Activated naive CD8-positive, alpha-beta T cell treated with anti-CD3 and anti-CD28 coated beads, Interleukin-2, amount 50 U/mL, for 16 hours (primary cell): ENCODE measurements around the gene ACTR6.
"Not testable (repeated sequence)": the region's sequence is repeated elsewhere in the genome, so short reads cannot be mapped to it uniquely, and the experiment has no call there.

ENCODE experiments used
- DNase-seq: peaks from one replicate; pipeline ENCODE4 v3.0.0-alpha.2; 2020; ENCODE audit warnings: low read depth, low spot score

ACTR6 gene

GRCh38 chr12:100219328-100220109, 18.9 kb downstream of the ACTR6 start:
- DNase-seq: no peak

- DNase-seq: no peak
These were observed 20.9 kb downstream of the ACTR6 start for GRCh38 chr12:100221523-100221922.

DNA sequence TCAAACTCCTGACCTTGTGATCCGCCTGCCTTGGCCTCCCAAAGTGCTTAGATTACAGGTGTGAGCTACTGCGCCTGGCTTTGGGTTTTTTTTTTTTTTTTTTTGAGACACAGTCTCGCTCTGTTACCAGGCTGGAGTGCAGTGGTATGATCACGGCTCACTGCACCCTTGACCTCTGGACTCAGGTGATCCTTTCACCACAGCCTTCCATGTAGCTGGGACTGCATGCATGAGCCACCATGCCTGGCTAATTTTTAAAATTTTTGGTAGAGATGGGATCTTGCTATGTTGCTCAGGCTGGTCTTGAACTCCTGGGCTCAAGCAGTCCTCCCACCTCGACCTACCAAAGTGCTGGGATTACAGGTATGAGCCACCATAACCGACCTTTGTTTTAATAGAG, 21.6 kb downstream of the ACTR6 start:
- DNase-seq: not testable (repeated sequence)

GRCh38 chr12:100225491-100225890, 24.9 kb downstream of the ACTR6 start:
- no peak for DNase-seq

DNA sequence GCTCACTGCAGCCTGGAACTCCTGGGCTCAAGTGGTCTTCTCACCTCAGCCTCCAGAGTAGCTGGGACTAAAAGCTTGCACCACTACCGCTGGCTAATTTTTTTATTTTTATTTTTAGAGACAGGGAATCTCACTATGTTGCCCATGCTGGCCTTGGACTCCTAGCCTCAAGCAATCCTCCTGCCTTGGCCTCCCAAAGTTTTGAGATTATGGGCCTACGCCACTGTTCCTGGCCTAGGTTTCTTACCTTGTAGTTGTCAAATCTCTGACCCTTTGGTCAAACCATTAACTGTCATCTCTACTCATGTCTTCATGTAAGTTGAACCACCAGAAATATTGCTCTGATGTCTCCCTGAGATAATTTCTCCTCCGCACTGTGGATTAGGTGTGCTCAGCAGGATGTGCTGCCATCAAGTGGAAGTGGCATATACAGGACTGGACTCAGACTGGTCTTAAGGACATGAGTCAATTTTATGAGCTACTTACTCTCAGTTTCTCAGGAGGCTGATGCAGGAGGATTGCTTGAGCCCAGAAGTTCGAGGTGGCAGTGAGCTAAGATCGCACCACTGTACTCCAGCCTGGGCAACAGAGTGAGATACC, 28.5 kb downstream of the ACTR6 start:
- no peak for DNase-seq

GRCh38 chr12:100229876-100230275, 29.3 kb downstream of the ACTR6 start:
- DNase-seq: no peak

DNA sequence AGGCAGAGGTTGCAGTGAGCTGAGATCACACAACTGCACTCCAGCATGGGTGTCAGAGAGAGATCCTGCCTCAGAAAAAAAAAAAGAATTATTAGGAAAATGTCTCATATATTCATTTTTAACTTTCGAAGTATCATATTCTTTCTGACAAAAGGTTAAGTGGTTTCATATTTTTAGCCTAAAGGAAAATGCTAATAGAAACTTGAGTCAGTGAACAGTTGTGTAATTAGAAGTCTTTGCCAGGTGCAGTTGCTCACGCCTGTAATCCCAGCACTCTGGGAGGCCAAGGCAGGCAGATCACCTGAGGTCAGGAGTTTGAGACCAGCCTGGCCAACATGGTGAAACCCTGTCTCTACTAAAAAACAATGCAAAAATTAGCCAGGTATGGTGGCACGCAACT, 31.3 kb downstream of the ACTR6 start:
- DNase-seq: not testable (repeated sequence)

- DNase-seq: no peak
These were observed 33.6 kb downstream of the ACTR6 start for GRCh38 chr12:100234166-100234565.

DNA sequence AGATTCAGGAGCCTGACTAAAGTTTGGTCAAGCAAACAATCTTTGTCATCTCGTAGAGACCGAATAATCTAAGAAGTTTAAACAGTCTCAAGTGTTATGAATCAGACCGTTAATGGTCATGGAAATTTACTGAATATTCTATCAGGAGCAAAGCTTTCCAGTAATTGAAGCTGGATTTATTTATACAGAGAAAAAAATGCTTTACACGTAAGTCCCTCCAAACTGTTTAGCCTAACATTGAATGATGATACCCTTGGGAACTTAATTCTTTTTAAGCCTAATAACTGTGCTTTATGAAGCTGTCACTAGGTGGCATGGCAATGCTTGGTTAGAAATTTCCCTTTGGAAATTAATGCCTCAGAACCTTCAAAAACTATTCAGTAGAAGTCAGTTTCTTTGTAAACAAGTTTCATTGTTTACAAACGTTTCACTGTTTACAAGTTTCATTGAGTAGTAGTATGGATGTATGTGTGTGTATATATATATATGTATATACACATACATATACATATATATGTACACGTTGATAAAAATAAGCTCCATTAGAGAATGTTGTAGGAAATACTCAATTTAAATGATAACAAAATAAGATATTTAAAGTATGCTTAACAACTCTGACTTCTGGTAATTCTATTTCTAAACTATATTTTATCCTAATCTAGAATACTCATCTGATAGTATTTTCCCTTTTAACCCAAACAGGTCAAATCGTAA, 34.1 kb downstream of the ACTR6 start:
- DNase-seq: no peak

DNA sequence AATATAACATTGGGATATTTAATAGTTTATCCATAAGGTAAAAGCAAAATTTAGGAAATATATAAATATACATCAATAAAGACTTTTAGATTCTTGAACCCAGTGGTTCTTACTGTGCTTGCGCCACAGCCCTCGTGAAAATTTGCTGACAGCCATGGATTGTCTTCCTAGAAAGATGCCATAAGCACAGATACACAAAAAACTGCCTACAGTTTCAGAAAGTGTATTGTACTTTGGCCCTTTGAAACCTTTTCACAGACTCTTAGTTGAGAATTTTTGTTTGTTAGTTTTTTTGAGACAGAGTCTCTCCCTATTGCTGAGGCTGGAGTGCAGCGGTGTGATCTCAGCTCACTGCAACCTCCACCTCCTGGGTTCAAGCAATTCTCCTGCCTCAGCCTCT, 38.2 kb downstream of the ACTR6 start:
- DNase-seq: no peak

DNA sequence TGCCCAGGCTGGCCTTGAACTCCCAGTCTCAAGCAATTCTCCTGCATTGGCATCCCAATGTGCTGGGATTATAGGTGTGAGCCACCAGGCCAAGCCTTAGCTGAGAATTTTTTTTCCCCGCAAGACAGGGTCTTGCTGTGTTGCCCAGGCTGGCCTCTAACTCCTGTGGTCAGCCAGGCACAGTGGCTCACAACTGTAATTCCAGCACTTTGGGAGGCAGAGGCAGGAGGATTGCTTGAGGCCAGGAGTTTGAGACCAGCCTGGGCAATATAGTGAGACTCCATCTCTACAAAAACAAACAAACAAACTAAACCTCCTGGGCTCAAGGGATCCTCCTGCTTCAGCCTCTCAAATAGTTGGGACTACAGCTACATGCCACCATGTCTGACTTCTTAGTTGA, 39.0 kb downstream of the ACTR6 start:
- no peak for DNase-seq

DNA sequence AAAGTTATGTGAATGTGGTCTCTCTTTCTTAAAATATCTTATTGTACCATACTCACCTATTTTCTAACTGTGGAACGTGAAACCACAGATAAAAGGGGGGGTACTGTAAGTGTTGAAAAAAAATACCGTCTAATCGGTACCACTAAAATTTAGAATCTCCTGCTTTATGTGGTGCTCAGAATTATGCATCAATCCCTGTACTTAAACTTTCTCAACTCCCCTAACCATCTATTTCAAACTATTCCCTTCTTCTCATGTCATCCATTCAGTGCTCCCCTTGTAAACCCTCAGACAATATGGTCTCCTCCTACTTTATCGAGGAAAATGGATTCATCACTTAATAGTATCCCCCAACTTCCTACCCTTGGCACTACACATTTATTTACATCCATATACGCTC, 42.5 kb downstream of the ACTR6 start:
- DNase-seq: no peak

GRCh38 chr12:100247765-100248164, 47.1 kb downstream of the ACTR6 start:
- no peak for DNase-seq

- no peak for DNase-seq
These were observed 48.3 kb downstream of the ACTR6 start for GRCh38 chr12:100248886-100249285.

- no peak for DNase-seq
These were observed 49.3 kb downstream of the ACTR6 start for GRCh38 chr12:100249941-100250340.

GRCh38 chr12:100251917-100252316, 51.3 kb downstream of the ACTR6 start:
- no peak for DNase-seq

- DNase-seq: no peak
These were observed 52.8 kb downstream of the ACTR6 start for GRCh38 chr12:100253437-100253836.

GRCh38 chr12:100254876-100255275, 54.3 kb downstream of the ACTR6 start:
- DNase-seq: no peak

DNA sequence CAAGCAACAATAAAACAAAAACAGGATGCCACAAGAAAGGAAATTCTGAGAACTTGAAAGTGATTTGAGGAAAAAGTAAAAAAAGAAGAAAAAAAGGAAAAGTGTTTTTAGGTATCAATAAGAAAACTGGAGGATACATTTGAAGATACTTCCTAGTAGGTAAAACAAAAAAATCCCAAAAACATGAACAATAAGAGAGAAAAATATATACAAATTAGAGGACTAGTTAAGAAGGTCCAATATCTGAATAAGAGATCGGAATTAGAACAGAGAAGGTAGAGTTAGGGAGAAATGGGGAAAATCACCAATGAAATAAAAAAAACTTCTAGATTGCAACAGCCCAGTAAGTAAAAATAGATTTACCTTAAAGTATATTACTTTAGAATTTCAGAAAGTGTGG, 57.5 kb downstream of the ACTR6 start:
- no peak for DNase-seq

DNA sequence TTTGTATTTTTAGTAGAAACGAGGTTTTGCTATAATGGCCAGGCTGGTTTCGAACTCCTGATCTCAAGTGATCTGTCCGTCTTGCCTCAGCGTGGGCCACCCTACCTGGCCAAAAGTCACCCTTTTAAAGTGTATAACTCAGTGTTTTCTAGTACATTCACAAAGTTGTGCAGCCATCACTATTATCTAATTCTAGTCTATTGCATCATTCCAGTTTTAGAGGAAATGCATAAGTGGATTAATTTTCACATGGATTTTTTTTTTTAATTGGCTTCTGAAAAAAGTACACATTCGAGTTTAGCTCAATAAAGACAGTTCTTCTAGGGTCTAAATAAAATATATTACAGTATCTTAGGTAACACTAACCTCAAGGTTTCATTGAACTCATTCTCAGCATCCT, 62.5 kb downstream of the ACTR6 start:
- no peak for DNase-seq

- not testable (repeated sequence) for DNase-seq
These were observed 64.5 kb downstream of the ACTR6 start for GRCh38 chr12:100265107-100265506.

DNA sequence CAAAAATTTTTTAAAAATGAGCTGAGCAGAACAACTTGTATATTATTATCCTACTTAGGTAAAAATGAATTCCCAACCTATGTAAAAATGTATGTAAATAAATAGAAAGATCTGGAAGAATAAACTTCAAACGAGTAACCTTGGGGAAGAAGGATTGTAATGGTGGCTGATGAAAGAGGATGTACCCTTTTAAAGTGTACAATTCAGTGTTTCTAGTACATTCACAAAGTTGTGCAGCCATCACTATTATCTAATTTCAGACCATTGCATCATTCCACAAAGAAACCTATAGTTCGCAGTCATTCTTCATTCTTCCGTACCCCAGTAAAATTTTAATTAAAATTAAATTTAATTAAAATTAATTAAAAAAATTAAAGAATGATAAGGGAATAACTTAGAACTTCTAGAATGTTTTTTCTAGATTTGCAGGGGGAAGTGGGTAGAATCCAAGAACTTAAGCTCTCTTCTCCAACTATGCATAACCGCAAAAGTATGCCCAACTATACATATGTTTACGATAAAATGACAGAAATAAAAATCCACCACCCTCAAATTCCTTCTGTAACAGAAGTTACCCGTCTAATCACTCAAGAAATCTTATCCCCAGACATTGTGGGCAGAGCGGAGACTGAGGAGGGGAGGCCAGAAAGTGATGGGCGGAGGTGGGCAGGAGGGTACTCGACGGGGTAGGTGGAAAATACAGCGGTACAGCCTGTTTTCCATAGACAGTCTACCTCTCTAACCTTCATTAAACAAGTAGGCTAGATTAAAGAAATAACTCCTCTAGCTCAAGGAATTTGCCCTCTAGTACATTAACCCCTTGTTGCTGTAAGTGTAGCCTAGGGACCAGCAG, 65.3 kb downstream of the ACTR6 start:
- DNase-seq: no peak
